Vagina (tissue), 2 donors: ENCODE measurements around the gene FCN2.

Experiments used
- POLR2A ChIP-seq, 2 donors: fragments of 450-650 bp; IDR thresholded peaks; one replicate each; pipeline ENCODE4 v1.6.1; 2017; ENCODE audit warnings: antibody characterized with exemption in 2 of 2, mild to moderate bottlenecking in 2 of 2, moderate library complexity in 2 of 2
- POLR2AphosphoS5 ChIP-seq, 2 donors: sonication (generic); formaldehyde crosslinking; IDR thresholded peaks; one replicate each; pipeline ENCODE4 v1.9.0; 2017; ENCODE audit warnings: antibody characterized with exemption in 2 of 2, mild to moderate bottlenecking in 2 of 2, low read depth in 1 of 2; ENCODE audit not compliant: insufficient read depth in 1 of 2
- TF ChIP-seq, protein P1 (sequence below), 3 experiments: fragments of 450-650 bp in 2 of 3; fragments of 200-600 bp in 1 of 3; sonication (generic) in 1 of 3; IDR thresholded peaks; one replicate each; pipeline ENCODE4 v1.5.1; 2017 to 2019; ENCODE audit warnings: antibody characterized with exemption in 3 of 3, mild to moderate bottlenecking in 2 of 3, moderate library complexity in 2 of 3

DNA sequence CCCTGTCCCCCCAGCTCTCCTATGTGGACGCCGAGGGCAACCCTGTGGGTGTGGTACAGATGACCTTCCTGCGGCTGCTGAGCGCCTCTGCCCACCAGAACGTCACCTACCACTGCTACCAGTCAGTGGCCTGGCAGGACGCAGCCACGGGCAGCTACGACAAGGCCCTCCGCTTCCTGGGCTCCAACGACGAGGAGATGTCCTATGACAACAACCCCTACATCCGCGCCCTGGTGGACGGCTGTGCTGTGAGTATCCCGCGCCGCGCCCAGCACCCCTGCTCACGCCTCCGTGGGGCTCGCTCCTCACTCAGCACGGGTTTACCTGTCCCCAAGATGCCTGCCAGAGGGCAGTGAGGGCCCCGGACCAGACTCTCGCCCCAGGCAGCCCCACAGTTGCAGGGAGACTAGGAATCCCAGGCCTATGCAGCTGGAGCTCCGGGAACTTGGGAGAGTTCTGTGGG is 45.6 kb upstream of the FCN2 start:
- TF ChIP-seq, protein P1, sequence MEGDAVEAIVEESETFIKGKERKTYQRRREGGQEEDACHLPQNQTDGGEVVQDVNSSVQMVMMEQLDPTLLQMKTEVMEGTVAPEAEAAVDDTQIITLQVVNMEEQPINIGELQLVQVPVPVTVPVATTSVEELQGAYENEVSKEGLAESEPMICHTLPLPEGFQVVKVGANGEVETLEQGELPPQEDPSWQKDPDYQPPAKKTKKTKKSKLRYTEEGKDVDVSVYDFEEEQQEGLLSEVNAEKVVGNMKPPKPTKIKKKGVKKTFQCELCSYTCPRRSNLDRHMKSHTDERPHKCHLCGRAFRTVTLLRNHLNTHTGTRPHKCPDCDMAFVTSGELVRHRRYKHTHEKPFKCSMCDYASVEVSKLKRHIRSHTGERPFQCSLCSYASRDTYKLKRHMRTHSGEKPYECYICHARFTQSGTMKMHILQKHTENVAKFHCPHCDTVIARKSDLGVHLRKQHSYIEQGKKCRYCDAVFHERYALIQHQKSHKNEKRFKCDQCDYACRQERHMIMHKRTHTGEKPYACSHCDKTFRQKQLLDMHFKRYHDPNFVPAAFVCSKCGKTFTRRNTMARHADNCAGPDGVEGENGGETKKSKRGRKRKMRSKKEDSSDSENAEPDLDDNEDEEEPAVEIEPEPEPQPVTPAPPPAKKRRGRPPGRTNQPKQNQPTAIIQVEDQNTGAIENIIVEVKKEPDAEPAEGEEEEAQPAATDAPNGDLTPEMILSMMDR (IDR thresholded peaks at IDR 0.05), result no peak
- TF ChIP-seq POLR2AphosphoS5 (IDR thresholded peaks at IDR 0.05; ENCODE audit: insufficient read depth in 1 of 2, low read depth in 1 of 2) (no peak), POLR2A (IDR thresholded peaks at IDR 0.05) (no peak)
